GM23248 (cell line): ENCODE measurements around the gene PDZRN4. TPM values are rescaled to one million over a fixed set of nuclear protein-coding genes. Genes with fewer than 3 reads are reported as not detected.

Experiments used
- DNase-seq: peaks from one replicate; pipeline ENCODE4 v3.0.0-alpha.2; 2015
- H2AFZ ChIP-seq: fragments of 200-600 bp; sonication (generic); 2 replicates; pipeline ENCODE4 v1.6.1; 2016; ENCODE audit warnings: antibody characterized with exemption
- H3F3A ChIP-seq: fragments of 200-600 bp; sonication (generic); 2 replicates; pipeline ENCODE4 v1.6.1; 2016; ENCODE audit warnings: mild to moderate bottlenecking, antibody characterized with exemption, mixed run types; ENCODE audit not compliant: insufficient read depth
- H3K27ac ChIP-seq: fragments of 200-600 bp; sonication (generic); 2 replicates; pipeline ENCODE4 v1.5.1; 2016; ENCODE audit warnings: mild to moderate bottlenecking
- H3K27me3 ChIP-seq: fragments of 200-600 bp; sonication (generic); replicated peaks from 2 replicates; pipeline ENCODE4 v1.6.1; 2016; ENCODE audit warnings: mild to moderate bottlenecking; ENCODE audit not compliant: insufficient read depth
- H3K36me3 ChIP-seq: fragments of 200-600 bp; sonication (generic); 2 replicates; pipeline ENCODE4 v1.6.1; 2016; ENCODE audit warnings: low read depth, mild to moderate bottlenecking
- H3K4me1 ChIP-seq: fragments of 200-600 bp; sonication (generic); 2 replicates; pipeline ENCODE4 v1.6.1; 2016; ENCODE audit warnings: mild to moderate bottlenecking; ENCODE audit not compliant: insufficient read depth
- H3K4me2 ChIP-seq: fragments of 200-600 bp; sonication (generic); one replicate; pipeline ENCODE4 v1.6.1; 2016; ENCODE audit warnings: mild to moderate bottlenecking; ENCODE audit not compliant: unreplicated experiment
- H3K4me3 ChIP-seq: fragments of 200-600 bp; sonication (generic); 2 replicates; pipeline ENCODE4 v1.5.1; 2016; ENCODE audit warnings: mild to moderate bottlenecking
- H3K79me2 ChIP-seq: fragments of 200-600 bp; sonication (generic); 2 replicates; pipeline ENCODE4 v1.6.1; 2016; ENCODE audit warnings: mild to moderate bottlenecking; ENCODE audit not compliant: insufficient read depth
- H3K9ac ChIP-seq: fragments of 200-600 bp; sonication (generic); 2 replicates; pipeline ENCODE4 v1.6.1; 2016; ENCODE audit warnings: mild to moderate bottlenecking
- H3K9me2 ChIP-seq: fragments of 200-600 bp; sonication (generic); 2 replicates; pipeline ENCODE4 v1.6.1; 2016; ENCODE audit warnings: mixed run types, mild to moderate bottlenecking, moderate library complexity; ENCODE audit not compliant: insufficient read depth
- H3K9me3 ChIP-seq: fragments of 200-600 bp; sonication (generic); one replicate; pipeline ENCODE4 v1.6.1; 2017; ENCODE audit warnings: low read depth
- H4K20me1 ChIP-seq: fragments of 200-600 bp; sonication (generic); 2 replicates; pipeline ENCODE4 v1.6.0; 2016; ENCODE audit not compliant: insufficient read depth
- EZH2 ChIP-seq: fragments of 200-600 bp; sonication (generic); IDR thresholded peaks from 2 replicates; pipeline ENCODE4 v1.6.1; 2018; ENCODE audit warnings: antibody characterized with exemption, mild to moderate bottlenecking; ENCODE audit not compliant: insufficient read depth, poor library complexity, severe bottlenecking
- EZH2phosphoT487 ChIP-seq: fragments of 200-600 bp; sonication (generic); IDR thresholded peaks from 2 replicates; pipeline ENCODE4 v1.6.1; 2018; ENCODE audit warnings: antibody characterized with exemption, moderate library complexity, mild to moderate bottlenecking, low read depth; ENCODE audit not compliant: insufficient read depth
- WGBS, 2 experiments: methylation state at CpG; one replicate each; pipeline ENCODE4 v1.1.6; 2015 to 2017; ENCODE audit warnings: low lambda C conversion rate in 2 of 2, low coverage in 1 of 2; ENCODE audit errors: missing lambda C conversion rate in 2 of 2; 5-methylcytosine and 5-hydroxymethylcytosine counted together
- in situ Hi-C: fragments of 300-500 bp; cut with MboI; formaldehyde crosslinking; loops from 2 replicates; pipeline ENCODE4 v1.15.0; 2020
- polyA plus RNA-seq: library from polyadenylated mRNA; unstranded; fragments of >200 nt; fragmentation: Nextera tagmentation; extraction: Ambion mirVana; gene quantifications from 2 replicates; pipeline ENCODE4 v1.2.1, GENCODE V29; 2016
- total RNA-seq: library from RNA; depleted of rRNA; stranded (reverse); fragments of >200 nt; shearing (Covaris generic); gene quantifications from 2 replicates; pipeline ENCODE4 v1.2.3, GENCODE V29; 2014

Gene PDZRN4
- total and polyA plus RNA-seq, 2 experiments from 2014 or later = not detected

DNA sequence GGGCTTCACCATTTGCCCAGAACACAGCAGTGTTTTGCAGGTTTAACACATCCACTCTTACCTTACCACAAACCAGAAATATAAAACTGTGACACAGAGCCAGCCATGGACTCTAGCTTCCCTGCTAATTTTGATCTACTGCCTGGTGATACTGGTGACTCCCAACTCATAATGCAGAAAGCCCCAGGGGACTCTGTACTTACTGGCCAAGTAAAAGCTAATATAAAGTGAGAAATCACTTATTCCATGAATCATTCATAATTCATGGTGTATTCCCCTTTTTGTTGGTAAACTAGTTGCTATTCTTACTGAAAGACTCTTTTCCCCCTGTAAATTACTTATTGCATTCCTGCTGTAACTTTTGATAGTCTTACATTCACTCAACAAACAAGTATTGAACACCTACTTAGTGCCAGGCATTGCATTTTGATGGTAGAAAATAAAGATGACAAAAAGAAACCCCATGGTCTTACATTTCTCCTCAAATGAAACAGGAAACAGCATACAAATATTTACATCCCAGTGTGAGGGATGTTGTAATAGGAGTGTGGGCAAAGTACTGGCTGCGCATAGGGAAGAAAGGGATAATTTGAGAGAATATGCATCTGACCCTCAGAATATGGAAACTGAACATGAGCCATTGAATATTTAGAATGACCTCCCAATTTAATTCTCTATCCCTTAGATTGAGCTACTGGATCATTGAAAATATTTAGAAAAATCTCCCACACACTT is 279.6 kb downstream of the PDZRN4 start:
- Histone ChIP-seq H2AFZ (no peak overlapping the region), H3K4me1 (no peaks in the 10 kb centered on the region), H3K4me3 (no peak overlapping the region), H3K9me2 (no peaks in the 10 kb centered on the region), H3F3A (no peaks in the 10 kb centered on the region), H3K9ac (no peak overlapping the region), H3K27ac (no peak overlapping the region), H3K36me3 (no peaks in the 10 kb centered on the region), H3K27me3 (no peaks in the 10 kb centered on the region), H4K20me1 (no peaks in the 10 kb centered on the region), H3K4me2 (no peak overlapping the region), H3K79me2 (no peaks in the 10 kb centered on the region), H3K9me3 (no peaks in the 10 kb centered on the region)
- in situ Hi-C loops = no loop called here
- TF ChIP-seq EZH2 (no peak), EZH2phosphoT487 (no peak)
- WGBS, 2 experiments = 88 to 93% methylated on average over 1 of the region's 1 CpG
- no peak for DNase-seq

GRCh38 chr12:41468341-41468740 is 280.2 kb downstream of the PDZRN4 start:
- H3K9ac ChIP-seq = no peak overlapping the region
- no peak overlapping the region for H3K27ac ChIP-seq
- no peak overlapping the region for H3K4me3 ChIP-seq
- H3K79me2 ChIP-seq = no peaks in the 10 kb centered on the region
- H2AFZ ChIP-seq = no peak overlapping the region
- H3K9me2 ChIP-seq = no peaks in the 10 kb centered on the region
- DNase-seq = no peak
- H3K4me2 ChIP-seq = no peak overlapping the region
- no peaks in the 10 kb centered on the region for H3F3A ChIP-seq
- H3K4me1 ChIP-seq = no peaks in the 10 kb centered on the region
- no peaks in the 10 kb centered on the region for H3K9me3 ChIP-seq
- in situ Hi-C loops = no loop called here
- no peaks in the 10 kb centered on the region for H3K27me3 ChIP-seq
- no peaks in the 10 kb centered on the region for H4K20me1 ChIP-seq
- WGBS, 2 experiments = 66 to 67% methylated on average over 3 of the region's 3 CpGs
- TF ChIP-seq EZH2phosphoT487 (no peak), EZH2 (no peak)
- no peaks in the 10 kb centered on the region for H3K36me3 ChIP-seq

- Histone ChIP-seq H3K9me2 (no peaks in the 10 kb centered on the region), H3K4me2 (no peak overlapping the region), H3F3A (no peaks in the 10 kb centered on the region), H3K4me1 (no peaks in the 10 kb centered on the region), H3K36me3 (no peaks in the 10 kb centered on the region), H3K4me3 (no peak overlapping the region), H3K27ac (no peak overlapping the region), H3K9me3 (no peaks in the 10 kb centered on the region), H3K27me3 (no peaks in the 10 kb centered on the region), H3K79me2 (no peaks in the 10 kb centered on the region), H3K9ac (no peak overlapping the region), H2AFZ (no peak overlapping the region), H4K20me1 (no peaks in the 10 kb centered on the region)
- no peak for TF ChIP-seq EZH2phosphoT487
- no peak for DNase-seq
- in situ Hi-C loops = no loop called here
- WGBS, 2 experiments = 38 to 63% methylated on average over 7 of the region's 7 CpGs
These were observed 280.6 kb downstream of the PDZRN4 start for GRCh38 chr12:41468756-41469155.

- no peaks in the 10 kb centered on the region for H3K9me3 ChIP-seq
- TF ChIP-seq EZH2phosphoT487 (no peak), EZH2 (no peak)
- no peaks in the 10 kb centered on the region for H4K20me1 ChIP-seq
- H3K9me2 ChIP-seq = no peaks in the 10 kb centered on the region
- H3K79me2 ChIP-seq = no peaks in the 10 kb centered on the region
- H3K36me3 ChIP-seq = no peaks in the 10 kb centered on the region
- no peaks in the 10 kb centered on the region for H3K27me3 ChIP-seq
- in situ Hi-C loops = no loop called here
- WGBS, 2 experiments = 11 to 17% methylated on average over 1 of the region's 1 CpG
- no peak overlapping the region for H3K4me3 ChIP-seq
- H3K9ac ChIP-seq = no peak overlapping the region
- H2AFZ ChIP-seq = no peak overlapping the region
- H3K4me1 ChIP-seq = no peaks in the 10 kb centered on the region
- DNase-seq = no peak
- no peaks in the 10 kb centered on the region for H3F3A ChIP-seq
- H3K27ac ChIP-seq = no peak overlapping the region
- no peak overlapping the region for H3K4me2 ChIP-seq
These were observed 285.3 kb downstream of the PDZRN4 start for GRCh38 chr12:41473441-41473840.
